MG63 (cell line): ENCODE results near the gene TPSB2. TPM values are rescaled to one million over a fixed set of nuclear protein-coding genes. Genes with fewer than 3 reads are reported as not detected.
A peak's percentile ranks its signal among the peaks of the same experiment; 100 is the strongest.
"Not testable (repeated sequence)": the region's sequence is repeated elsewhere in the genome, so short reads cannot be mapped to it uniquely, and the experiment has no call there.

ENCODE experiments used
- DNase-seq: peaks from one replicate; pipeline ENCODE4 v3.0.0-alpha.2; 2020
- H3K27me3 ChIP-seq: fragments of 250-450 bp; sonication (Bioruptor Pico); 2 replicates; pipeline ENCODE4 v1.5.1; 2020; ENCODE audit warnings: mild to moderate bottlenecking, moderate library complexity
- H3K36me3 ChIP-seq: fragments of 250-450 bp; sonication (Bioruptor Pico); 2 replicates; pipeline ENCODE4 v1.5.1; 2020; ENCODE audit warnings: mild to moderate bottlenecking, moderate library complexity
- H3K4me3 ChIP-seq: fragments of 250-450 bp; sonication (Bioruptor Pico); 2 replicates; pipeline ENCODE4 v1.5.1; 2020; ENCODE audit warnings: mild to moderate bottlenecking, moderate library complexity
- H3K9me3 ChIP-seq: fragments of 250-450 bp; sonication (Bioruptor Pico); 2 replicates; pipeline ENCODE4 v1.5.1; 2020; ENCODE audit warnings: mild to moderate bottlenecking, moderate library complexity
- total RNA-seq: library from RNA; depleted of rRNA; stranded (reverse); fragments of >200 nt; shearing (Covaris generic); gene quantifications from 2 replicates; pipeline ENCODE4 v1.2.3, GENCODE V29; 2014; ENCODE audit warnings: low replicate concordance; rRNA removed

TPSB2 gene
- total RNA-seq, 1 experiment from 2014 or later: not detected

GRCh38 chr16:1189455-1189854, 40.5 kb downstream of the TPSB2 start:
- Histone ChIP-seq H3K9me3 (no peaks in the 10 kb centered on the region), H3K36me3 (no peaks in the 10 kb centered on the region), H3K27me3 (peaks cover 2% of the 10 kb centered on the region; the same call in 1 of the 2 replicates), H3K4me3 (no peak overlapping the region)
- DNase-seq: no peak

- Histone ChIP-seq H3K9me3 (no peaks in the 10 kb centered on the region), H3K27me3 (peaks cover 2% of the 10 kb centered on the region; the same call in 1 of the 2 replicates), H3K36me3 (no peaks in the 10 kb centered on the region), H3K4me3 (no peak overlapping the region)
- DNase-seq: peak; percentile 46
Observed at GRCh38 chr16:1188432-1189189, 41.4 kb downstream of the TPSB2 start.

GRCh38 chr16:1185460-1186207, 44.4 kb downstream of the TPSB2 start:
- not testable (repeated sequence) for H3K27me3 ChIP-seq, H3K36me3 ChIP-seq, H3K4me3 ChIP-seq, H3K9me3 ChIP-seq, DNase-seq

GRCh38 chr16:1184980-1185379, 45.0 kb downstream of the TPSB2 start:
- no peak for DNase-seq
- no peaks in the 10 kb centered on the region for H3K9me3 ChIP-seq
- H3K36me3 ChIP-seq: no peaks in the 10 kb centered on the region
- no peak overlapping the region for H3K4me3 ChIP-seq
- H3K27me3 ChIP-seq: peaks cover 2% of the 10 kb centered on the region; the same call in 1 of the 2 replicates

GRCh38 chr16:1184156-1184868, 45.7 kb downstream of the TPSB2 start:
- Histone ChIP-seq H3K9me3 (no peaks in the 10 kb centered on the region), H3K27me3 (peaks cover 2% of the 10 kb centered on the region; the same call in 1 of the 2 replicates), H3K36me3 (no peaks in the 10 kb centered on the region), H3K4me3 (no peak overlapping the region)
- peak; percentile 34 for DNase-seq

- Histone ChIP-seq H3K9me3 (no peaks in the 10 kb centered on the region), H3K4me3 (no peak overlapping the region), H3K36me3 (no peaks in the 10 kb centered on the region), H3K27me3 (peaks cover 2% of the 10 kb centered on the region; the same call in 1 of the 2 replicates)
- DNase-seq: no peak
Observed at GRCh38 chr16:1182950-1183907, 46.8 kb downstream of the TPSB2 start.

GRCh38 chr16:1182316-1182671, 47.7 kb downstream of the TPSB2 start:
- H3K36me3 ChIP-seq: no peaks in the 10 kb centered on the region
- H3K9me3 ChIP-seq: no peaks in the 10 kb centered on the region
- no peaks in the 10 kb centered on the region for H3K27me3 ChIP-seq
- no peak overlapping the region for H3K4me3 ChIP-seq
- peak; percentile 57 for DNase-seq

GRCh38 chr16:1181404-1182315, 48.3 kb downstream of the TPSB2 start:
- no peaks in the 10 kb centered on the region for H3K9me3 ChIP-seq
- no peak for DNase-seq
- no peaks in the 10 kb centered on the region for H3K36me3 ChIP-seq
- H3K27me3 ChIP-seq: no peaks in the 10 kb centered on the region
- H3K4me3 ChIP-seq: no peak overlapping the region

GRCh38 chr16:1180549-1181403, 49.2 kb downstream of the TPSB2 start:
- DNase-seq: no peak
- no peaks in the 10 kb centered on the region for H3K36me3 ChIP-seq
- no peaks in the 10 kb centered on the region for H3K9me3 ChIP-seq
- no peaks in the 10 kb centered on the region for H3K27me3 ChIP-seq
- no peak overlapping the region for H3K4me3 ChIP-seq

Other genes starting within 250 kb of the TPSB2 start
- 0.25 TPM in 1 of 2 replicates, not detected in the other for gene SOX8, start 248.4 kb downstream of the TPSB2 start, total RNA-seq
- not detected in 2 replicates for gene SSTR5, start 157.4 kb downstream of the TPSB2 start, total RNA-seq
- not detected in 2 replicates for gene C1QTNF8, start 133.9 kb downstream of the TPSB2 start, total RNA-seq
- gene CACNA1H, start 77.1 kb downstream of the TPSB2 start, total RNA-seq: 0.27 and 0.59 TPM in 2 replicates
- gene TPSG1, start 4.9 kb downstream of the TPSB2 start, total RNA-seq: 1.7 and 1.9 TPM in 2 replicates
- gene TPSAB1, start 10.5 kb upstream of the TPSB2 start, total RNA-seq: not detected in 2 replicates
- gene TPSD1, start 25.9 kb upstream of the TPSB2 start, total RNA-seq: not detected in 2 replicates
- 154 and 228 TPM in 2 replicates for gene UBE2I, start 79.5 kb upstream of the TPSB2 start, total RNA-seq
- gene BAIAP3, start 103.5 kb upstream of the TPSB2 start, total RNA-seq: 1.1 TPM in 1 of 2 replicates, not detected in the other
- gene TSR3, start 121.7 kb upstream of the TPSB2 start, total RNA-seq: 138 and 174 TPM in 2 replicates
- 40.9 and 52.2 TPM in 2 replicates for gene GNPTG, start 121.7 kb upstream of the TPSB2 start, total RNA-seq
- gene UNKL, start 184.5 kb upstream of the TPSB2 start, total RNA-seq: 10.5 and 16.2 TPM in 2 replicates
- 28.1 and 52.9 TPM in 2 replicates for gene UQCC4, start 190.6 kb upstream of the TPSB2 start, total RNA-seq
- not detected in 2 replicates for gene PERCC1, start 200.9 kb upstream of the TPSB2 start, total RNA-seq
- 2.9 and 5.6 TPM in 2 replicates for gene CCDC154, start 214.4 kb upstream of the TPSB2 start, total RNA-seq
- gene CLCN7, start 244.8 kb upstream of the TPSB2 start, total RNA-seq: 32.7 and 115 TPM in 2 replicates